Measurements from ENCODE around the gene HS3ST3A1. TPM values are rescaled to one million over a fixed set of nuclear protein-coding genes. Genes with fewer than 3 reads are reported as not detected.

HS3ST3A1 gene
- total and polyA plus RNA-seq, 2 of the 4 experiments (the other 2 are of a cell fraction) = 8.8 to 9.0 TPM

DNA sequence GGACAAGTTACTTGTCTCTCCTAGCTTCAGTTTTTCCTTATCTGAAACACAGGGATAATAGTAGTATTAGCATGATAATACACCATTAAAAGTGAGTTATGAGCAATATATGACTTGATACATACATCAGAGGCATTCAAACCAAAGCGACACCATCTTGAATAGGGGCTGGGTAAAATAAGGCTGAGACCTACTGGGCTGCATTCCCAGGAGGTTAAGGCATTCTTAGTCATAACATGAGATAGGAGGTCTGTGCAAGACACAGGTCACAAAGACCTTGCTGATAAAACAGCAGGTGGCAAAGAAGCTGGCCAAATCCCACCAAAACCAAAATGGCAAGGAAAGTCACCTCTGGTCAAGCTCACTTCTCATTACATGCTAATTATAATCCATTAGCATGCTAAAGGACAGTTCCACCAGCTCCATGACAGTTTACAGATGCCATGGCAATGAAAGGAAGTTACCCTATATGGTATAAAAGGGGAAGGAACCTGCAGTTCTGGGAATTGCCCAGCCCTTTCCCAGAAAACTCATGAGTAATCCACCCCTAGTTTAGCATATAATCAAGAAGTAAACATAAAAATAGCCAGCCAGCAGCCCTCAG, 37.2 kb upstream of the HS3ST3A1 start:
- H4K8ac ChIP-seq (ENCODE audit: low read depth in 2 of 2, low read length in 2 of 2) = no peak overlapping the region
- TF ChIP-seq, protein P1, sequence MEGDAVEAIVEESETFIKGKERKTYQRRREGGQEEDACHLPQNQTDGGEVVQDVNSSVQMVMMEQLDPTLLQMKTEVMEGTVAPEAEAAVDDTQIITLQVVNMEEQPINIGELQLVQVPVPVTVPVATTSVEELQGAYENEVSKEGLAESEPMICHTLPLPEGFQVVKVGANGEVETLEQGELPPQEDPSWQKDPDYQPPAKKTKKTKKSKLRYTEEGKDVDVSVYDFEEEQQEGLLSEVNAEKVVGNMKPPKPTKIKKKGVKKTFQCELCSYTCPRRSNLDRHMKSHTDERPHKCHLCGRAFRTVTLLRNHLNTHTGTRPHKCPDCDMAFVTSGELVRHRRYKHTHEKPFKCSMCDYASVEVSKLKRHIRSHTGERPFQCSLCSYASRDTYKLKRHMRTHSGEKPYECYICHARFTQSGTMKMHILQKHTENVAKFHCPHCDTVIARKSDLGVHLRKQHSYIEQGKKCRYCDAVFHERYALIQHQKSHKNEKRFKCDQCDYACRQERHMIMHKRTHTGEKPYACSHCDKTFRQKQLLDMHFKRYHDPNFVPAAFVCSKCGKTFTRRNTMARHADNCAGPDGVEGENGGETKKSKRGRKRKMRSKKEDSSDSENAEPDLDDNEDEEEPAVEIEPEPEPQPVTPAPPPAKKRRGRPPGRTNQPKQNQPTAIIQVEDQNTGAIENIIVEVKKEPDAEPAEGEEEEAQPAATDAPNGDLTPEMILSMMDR (conservative IDR thresholded peaks at IDR 0.05; ENCODE audit: low read depth, low read length) = no peak
- TF ChIP-seq MXI1 (IDR thresholded peaks at IDR 0.05; ENCODE audit: borderline replicate concordance, low read depth, low read length) = no peak
- no peak for TF ChIP-seq FOS (IDR thresholded peaks at IDR 0.05; ENCODE audit: low read depth, low read length)
- H3K9me3 ChIP-seq (ENCODE audit: control insufficient read depth, insufficient read depth, low read length) = no peaks in the 10 kb centered on the region
- H4K5ac ChIP-seq (ENCODE audit: low read depth, low read length) = no peak overlapping the region
- H3K9me1 ChIP-seq (ENCODE audit: insufficient read depth, low read length) = no peaks in the 10 kb centered on the region
- H3K14ac ChIP-seq (replicated peaks; ENCODE audit: low read depth, low read length) = peak overlapping the region; percentile 8; the same call in 1 of the 2 replicates
- peak; percentile 84 for ATAC-seq (ENCODE audit: low read depth)
- H2BK15ac ChIP-seq (ENCODE audit: low read depth, low read length) = no peak overlapping the region
- no peaks in the 10 kb centered on the region for H3K36me3 ChIP-seq (ENCODE audit: control insufficient read depth, insufficient read depth, low read length)
- no peaks in the 10 kb centered on the region for H4K20me1 ChIP-seq (ENCODE audit: insufficient read depth, low read length)
- intact Hi-C loops (cut with micrococcal nuclease) = no loop called here
- H2AK5ac ChIP-seq (ENCODE audit: low read depth, low read length) = 0 out of 2 replicates have a peak overlapping the region, but pooled peaks have one; percentile 39
- no peak overlapping the region for H3K4me2 ChIP-seq (ENCODE audit: low read depth, low read length)
- peak overlapping the region; percentile 54; the same call in 1 of the 2 replicates for H3K23ac ChIP-seq (ENCODE audit: low read depth, low read length)
- in situ Hi-C loops (cut with MboI; ENCODE audit: low sequenced_read_pairs) = no loop called here
- CTCF ChIA-PET = no interaction called here
- no peak overlapping the region for H3K27ac ChIP-seq (ENCODE audit: insufficient read depth, low read length)
- 0 out of 2 replicates have a peak overlapping the region, but pooled peaks have one; percentile 73 for H3K4ac ChIP-seq (ENCODE audit: low read depth, low read length)
- no peak overlapping the region for H3K9ac ChIP-seq (ENCODE audit: low read depth, low read length)
- POLR2A ChIA-PET (ENCODE audit: unreplicated experiment) = no interaction called here
- no peaks in the 10 kb centered on the region for H3K79me1 ChIP-seq (ENCODE audit: low read depth in 1 of 2, low read length in 2 of 2)
- H3K4me3 ChIP-seq (ENCODE audit: insufficient read depth, low read depth, low read length) = no peak overlapping the region
- dilution Hi-C loops (cut with HindIII; ENCODE audit: low sequenced_read_pairs, unreplicated experiment) = no loop called here
- no peak overlapping the region for H3K56ac ChIP-seq (ENCODE audit: extremely low read depth, insufficient read depth, low read length)
- H2AK9ac ChIP-seq (replicated peaks; ENCODE audit: low read depth, low read length, poor library complexity) = no peak overlapping the region
- peak overlapping the region; percentile 47 for H2BK120ac ChIP-seq (ENCODE audit: low read depth, low read length)
- WGBS, 2 experiments (ENCODE audit: extremely low coverage in 2 of 2, insufficient read length in 1 of 2) = no CpG with 5 or more reads among the region's 1 CpG
- H4K91ac ChIP-seq (ENCODE audit: insufficient read depth, low read depth, low read length) = peak overlapping the region; percentile 68; the same call in 1 of the 2 replicates
- peaks cover 3% of the 10 kb centered on the region; the same call in 1 of the 2 replicates for H3K4me1 ChIP-seq (ENCODE audit: control insufficient read depth, insufficient read depth, low read length)
- DNase-seq = peak; percentile 23
- peak overlapping the region; percentile 22; the same call in 1 of the 2 replicates for H3K18ac ChIP-seq (ENCODE audit: low read depth, low read length)
- BruUV-seq (replicated peaks) = no TSS peak
- no peaks in the 10 kb centered on the region for H3K27me3 ChIP-seq (ENCODE audit: control insufficient read depth, insufficient read depth, low read length)
- peak overlapping the region; percentile 66 for H2BK20ac ChIP-seq (ENCODE audit: low read depth, low read length)
- H2BK5ac ChIP-seq (ENCODE audit: low read depth, low read length, poor library complexity, severe bottlenecking) = no peak overlapping the region
- H2AFZ ChIP-seq (replicated peaks; ENCODE audit: low read length, poor library complexity) = no peak overlapping the region
